GM12878 (cell line): ENCODE measurements around the gene FFAR2. TPM values are rescaled to one million over a fixed set of nuclear protein-coding genes. Genes with fewer than 3 reads are reported as not detected.

ENCODE experiments used
- ATAC-seq: fragments of 200-7000 bp; cut with Tn5 transposase; 3 replicates; pipeline ENCODE4 v1.9.1; 2020; ENCODE audit warnings: mild to moderate bottlenecking, moderate library complexity
- BruUV-seq: library from RNA; stranded (reverse); fragments of 400-500 nt; replicated peaks from 2 replicates; lab custom pipeline; 2021; lab: Mats Ljungman, UMichigan
- CTCF ChIA-PET: fragments of 300-600 bp; sonication (Branson Sonifier 250); formaldehyde crosslinking; extraction: SDS; loops from one replicate; lab custom pipeline; 2021; ENCODE audit warnings: inconsistent platforms; lab: Yijun Ruan, JAX
- POLR2A ChIA-PET: fragments of 350-600 bp; formaldehyde crosslinking; extraction: SDS; loops from one replicate; lab custom pipeline; 2021; ENCODE audit warnings: inconsistent platforms; lab: Charles Lee
- RAD21 ChIA-PET: fragments of 300-600 bp; sonication (Branson Sonifier 250); formaldehyde crosslinking; loops from one replicate; lab custom pipeline; 2023; ENCODE audit warnings: antibody characterized with exemption; ENCODE audit not compliant: unreplicated experiment; lab: Charles Lee
- SMC1A ChIA-PET: fragments of 300-600 bp; sonication (Branson Sonifier 250); formaldehyde crosslinking; loops from one replicate; lab custom pipeline; 2023; ENCODE audit not compliant: unreplicated experiment, uncharacterized antibody; lab: Charles Lee
- DNase-seq: peaks from one replicate; pipeline ENCODE4 v3.0.0-alpha.2; 2011; ENCODE audit warnings: low read depth, low spot score
- FAIRE-seq: peaks from 3 replicates; lab custom pipeline; 2011; peaks lifted over from hg19 to GRCh38; lab: Jason Lieb, UNC
- H2AFZ ChIP-seq: 2 replicates; pipeline ENCODE4 v1.6.0; 2011; ENCODE audit warnings: low read depth, low read length, control low read depth; ENCODE audit not compliant: control insufficient read depth
- H3K27ac ChIP-seq: 2 replicates; pipeline ENCODE4 v1.5.1; 2011; ENCODE audit warnings: control low read depth; ENCODE audit not compliant: control insufficient read depth, insufficient read depth
- H3K27me3 ChIP-seq, 2 experiments: replicated peaks in 1 of 2; 2 replicates each; pipeline versions ENCODE4 v1.6.0 to v1.6.1; 2011; ENCODE audit warnings: low read length in 1 of 2; ENCODE audit not compliant: control insufficient read depth in 2 of 2, insufficient read depth in 2 of 2
- H3K36me3 ChIP-seq, 2 experiments: 2 replicates each; pipeline ENCODE4 v1.5.1; 2011; ENCODE audit warnings: low read length in 1 of 2; ENCODE audit not compliant: control insufficient read depth in 2 of 2, insufficient read depth in 2 of 2
- H3K4me1 ChIP-seq: 2 replicates; pipeline ENCODE4 v1.6.1; 2011; ENCODE audit warnings: mild to moderate bottlenecking, low read length, moderate library complexity, mixed read lengths; ENCODE audit not compliant: control insufficient read depth, insufficient read depth
- H3K4me2 ChIP-seq: 2 replicates; pipeline ENCODE4 v1.6.0; 2011; ENCODE audit warnings: control low read depth; ENCODE audit not compliant: control insufficient read depth, insufficient read depth
- H3K4me3 ChIP-seq: fragments of 200-600 bp; sonication (generic); 2 replicates; pipeline ENCODE4 v1.5.1; 2016
- H3K79me2 ChIP-seq: 2 replicates; pipeline ENCODE4 v1.6.0; 2011; ENCODE audit warnings: low read length; ENCODE audit not compliant: control insufficient read depth, insufficient read depth
- H3K9ac ChIP-seq: 2 replicates; pipeline ENCODE4 v1.8.0; 2011; ENCODE audit warnings: low read length, control low read depth, mixed read lengths; ENCODE audit not compliant: control insufficient read depth, insufficient read depth
- H3K9me3 ChIP-seq: replicated peaks from 3 replicates; pipeline ENCODE4 v1.5.1; 2011; ENCODE audit warnings: mild to moderate bottlenecking, low read length; ENCODE audit not compliant: control insufficient read depth, insufficient read depth
- H4K20me1 ChIP-seq: 2 replicates; pipeline ENCODE4 v1.6.0; 2011; ENCODE audit not compliant: control insufficient read depth, insufficient read depth
- BCL3 ChIP-seq: IDR thresholded peaks from 2 replicates; pipeline ENCODE4 v1.6.1; 2011; ENCODE audit warnings: borderline replicate concordance, low read depth, mild to moderate bottlenecking, moderate library complexity, low read length; ENCODE audit not compliant: insufficient read depth, poor library complexity, severe bottlenecking
- CTCF ChIP-seq, 3 experiments: IDR thresholded peaks in 2 of 3; conservative IDR thresholded peaks in 1 of 3; 2 replicates each; pipeline ENCODE4 v1.5.1; 2011; ENCODE audit warnings: low read depth in 3 of 3, low read length in 3 of 3, mild to moderate bottlenecking in 3 of 3, control low read depth in 2 of 3, moderate library complexity in 2 of 3, inconsistent platforms in 1 of 3, mixed read lengths in 1 of 3; ENCODE audit not compliant: control insufficient read depth in 2 of 3, insufficient read depth in 1 of 3; ENCODE audit errors: extremely low read depth in 1 of 3
- IKZF2 ChIP-seq, 2 experiments: fragments of 450-650 bp; IDR thresholded peaks; 2 replicates each; pipeline ENCODE4 v1.6.1; 2017; ENCODE audit warnings: mild to moderate bottlenecking in 2 of 2, moderate library complexity in 2 of 2
- MEF2B ChIP-seq: fragments of 450-650 bp; IDR thresholded peaks from 2 replicates; pipeline ENCODE4 v1.6.1; 2018; ENCODE audit warnings: mild to moderate bottlenecking, moderate library complexity; ENCODE audit not compliant: partially characterized antibody, poor library complexity, severe bottlenecking
- PKNOX1 ChIP-seq: fragments of 450-650 bp; IDR thresholded peaks from 2 replicates; pipeline ENCODE4 v1.6.1; 2016; ENCODE audit warnings: mild to moderate bottlenecking
- REST ChIP-seq: IDR thresholded peaks from 2 replicates; pipeline ENCODE4 v1.6.1; 2012; ENCODE audit warnings: mild to moderate bottlenecking, low read depth, low read length
- TCF12 ChIP-seq: IDR thresholded peaks from 2 replicates; pipeline ENCODE4 v1.6.1; 2011; ENCODE audit warnings: low read depth, mild to moderate bottlenecking, low read length
- ZSCAN29 ChIP-seq: fragments of 450-650 bp; IDR thresholded peaks from 2 replicates; pipeline ENCODE4 v1.6.1; 2017; ENCODE audit warnings: mild to moderate bottlenecking, moderate library complexity
- WGBS: methylation state at CpG from one replicate; pipeline ENCODE4 v1.1.6; 2016; ENCODE audit warnings: low lambda C conversion rate; ENCODE audit not compliant: insufficient replicate concordance, insufficient coverage; ENCODE audit errors: missing lambda C conversion rate; 5-methylcytosine and 5-hydroxymethylcytosine counted together
- in situ Hi-C: fragments of 300-500 bp; cut with MboI; formaldehyde crosslinking; loops from 9 replicates; pipeline ENCODE4 v1.14.3; 2018; ENCODE audit warnings: mixed read lengths
- intact Hi-C: fragments of 100-400 bp; cut with micrococcal nuclease; formaldehyde crosslinking; loops from one replicate; pipeline ENCODE4 v1.14.2; 2022; ENCODE audit not compliant: unreplicated experiment
- polyA plus RNA-seq, 11 experiments: library from polyadenylated mRNA; depleted of rRNA in 4 of 11; unstranded in 6 of 11; stranded (reverse) in 5 of 11; fragments of >200 nt; fragmentation: Nextera tagmentation in 4 of 11; fragmentation: Illumina TruSeq in 1 of 11; extraction: Ambion mirVana in 4 of 11; extraction: Trizol in 1 of 11; gene quantifications; 1 replicate in 1 of 11; 2 replicates in 10 of 11; pipeline versions ENCODE4 v1.2.1 to v1.2.3, GENCODE V29; 2011 to 2016; ENCODE audit warnings: inconsistent platforms in 2 of 11, missing spikeins in 2 of 11, low read depth in 1 of 11
- total RNA-seq, 4 experiments: library from RNA; depleted of rRNA in 3 of 4; stranded (reverse); fragments of >200 nt in 3 of 4; fragmentation: Illumina TruSeq in 1 of 4; extraction: Trizol in 1 of 4; gene quantifications; 2 replicates each; pipeline versions ENCODE4 v1.2.1 to v1.2.3, GENCODE V29; 2013 to 2021

FFAR2 gene
- total and polyA plus RNA-seq, 10 of the 15 experiments (the other 5 are each of a cell fraction or from before 2014, with no cell fraction given): 0.05 to 4.0 (median 2.1) TPM

GRCh38 chr19:35495107-35496064, 47.3 kb downstream of the FFAR2 start:
- no peak overlapping the region for H3K4me3 ChIP-seq
- intact Hi-C loops: loop anchor here (1.0 to 10.0 kb wide), 3 partner anchors 27 to 231 kb away; partner anchors contain the start of gene USF2
- DNase-seq (no peak), FAIRE-seq (peak; percentile 92), ATAC-seq (peak; percentile 98)
- peak overlapping the region; percentile 66 for H3K4me2 ChIP-seq
- H2AFZ ChIP-seq: peak overlapping the region; percentile 61
- RAD21 ChIA-PET: interaction anchor here (0.6 to 2.5 kb wide), 32 partner anchors 9 to 354 kb away, joined by 3 to 41 read pairs (median 6); partner anchors contain the start of genes FFAR1 and FXYD7
- H4K20me1 ChIP-seq: no peaks in the 10 kb centered on the region
- POLR2A ChIA-PET: interaction anchor here (0.6 to 1.5 kb wide), 8 partner anchors 9 to 165 kb away, joined by 4 to 11 read pairs (median 7); partner anchors contain the start of gene FFAR1
- no peak overlapping the region for H3K9ac ChIP-seq
- SMC1A ChIA-PET: interaction anchor here (0.6 to 4.2 kb wide), 33 partner anchors 10 to 253 kb away, joined by 3 to 44 read pairs (median 4); no protein-coding TSS in a partner anchor
- H3K27me3 ChIP-seq: peaks cover 0 to 2% of the 10 kb centered on the region in 2 experiments; a peak in 1 of 4 replicates
- H3K79me2 ChIP-seq: no peaks in the 10 kb centered on the region
- CTCF ChIA-PET: interaction anchor here (0.6 to 7.2 kb wide), 55 partner anchors 9 to 354 kb away, joined by 3 to 111 read pairs (median 4); partner anchors contain the start of genes FFAR1, FFAR2 and USF2
- in situ Hi-C loops: no loop called here
- H3K9me3 ChIP-seq: no peaks in the 10 kb centered on the region
- H3K27ac ChIP-seq: no peak overlapping the region
- H3K4me1 ChIP-seq: peaks cover 9% of the 10 kb centered on the region
- H3K36me3 ChIP-seq: no peaks in the 10 kb centered on the region
- WGBS: 9% methylated on average over 28 of the region's 30 CpGs
- no TSS peak for BruUV-seq
- TF ChIP-seq ZSCAN29: no peak
- peak in 1 of 2 experiments; percentile 24; a peak in 1 of 4 replicates for TF ChIP-seq IKZF2 (IDR thresholded peaks at IDR 0.05)
- TF ChIP-seq MEF2B: peak; percentile 61
- no peak for TF ChIP-seq BCL3
- no peak; the same call in 1 of the 2 replicates for TF ChIP-seq REST
- peak; percentile 29; the same call in 1 of the 2 replicates for TF ChIP-seq PKNOX1
- TF ChIP-seq CTCF (IDR thresholded peaks at IDR 0.05 in 2 of 3, conservative IDR thresholded peaks at IDR 0.05 in 1 of 3; ENCODE audit: control insufficient read depth in 2 of 3, extremely low read depth in 1 of 3, insufficient read depth in 1 of 3, low read depth in 3 of 3, low read length in 3 of 3): peak; percentile 96 to 100 (median 98)
- TF ChIP-seq TCF12: peak; percentile 53; the same call in 1 of the 2 replicates
